ENCODE results near the gene ADM.
A peak's percentile ranks its signal among the peaks of the same experiment; 100 is the strongest.
"Not testable (repeated sequence)": the region's sequence is repeated elsewhere in the genome, so short reads cannot be mapped to it uniquely, and the experiment has no call there.

ADM gene, protein sequence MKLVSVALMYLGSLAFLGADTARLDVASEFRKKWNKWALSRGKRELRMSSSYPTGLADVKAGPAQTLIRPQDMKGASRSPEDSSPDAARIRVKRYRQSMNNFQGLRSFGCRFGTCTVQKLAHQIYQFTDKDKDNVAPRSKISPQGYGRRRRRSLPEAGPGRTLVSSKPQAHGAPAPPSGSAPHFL

DNA sequence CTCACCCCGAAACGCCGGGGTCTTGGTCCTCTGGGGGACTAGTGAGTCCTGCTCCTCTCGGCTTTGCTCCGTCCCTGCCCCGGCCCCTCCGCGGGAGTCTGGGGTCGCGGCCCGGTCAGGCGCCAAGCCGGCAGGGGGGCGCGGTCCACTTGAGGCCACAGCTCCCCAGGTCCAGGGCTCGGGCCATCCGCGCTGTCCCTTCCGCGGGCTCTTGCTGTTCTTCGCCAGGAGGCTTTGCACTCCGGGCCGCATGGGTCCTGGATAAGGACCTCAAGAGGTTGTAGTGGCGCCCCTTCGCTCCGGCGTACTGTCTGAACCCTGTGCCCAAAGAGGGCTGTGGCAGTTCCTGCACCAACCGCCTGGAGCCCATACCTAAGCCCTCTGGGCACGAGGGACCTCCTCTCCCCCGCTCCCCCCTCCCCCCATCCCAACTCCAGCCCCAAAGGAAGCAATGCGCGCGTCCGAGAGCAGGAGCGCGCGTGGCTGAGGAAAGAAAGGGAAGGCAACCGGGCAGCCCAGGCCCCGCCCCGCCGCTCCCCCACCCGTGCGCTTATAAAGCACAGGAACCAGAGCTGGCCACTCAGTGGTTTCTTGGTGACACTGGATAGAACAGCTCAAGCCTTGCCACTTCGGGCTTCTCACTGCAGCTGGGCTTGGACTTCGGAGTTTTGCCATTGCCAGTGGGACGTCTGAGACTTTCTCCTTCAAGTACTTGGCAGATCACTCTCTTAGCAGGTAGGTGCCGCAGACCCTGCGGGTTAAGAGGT lies at the start of gene ADM:
TSS of gene ADM (plus strand) at position 579 of the 767 bp plus-strand sequence. CDS start 628 bp downstream, outside the sequence.
- DNase-seq = peak; percentile 97

DNA sequence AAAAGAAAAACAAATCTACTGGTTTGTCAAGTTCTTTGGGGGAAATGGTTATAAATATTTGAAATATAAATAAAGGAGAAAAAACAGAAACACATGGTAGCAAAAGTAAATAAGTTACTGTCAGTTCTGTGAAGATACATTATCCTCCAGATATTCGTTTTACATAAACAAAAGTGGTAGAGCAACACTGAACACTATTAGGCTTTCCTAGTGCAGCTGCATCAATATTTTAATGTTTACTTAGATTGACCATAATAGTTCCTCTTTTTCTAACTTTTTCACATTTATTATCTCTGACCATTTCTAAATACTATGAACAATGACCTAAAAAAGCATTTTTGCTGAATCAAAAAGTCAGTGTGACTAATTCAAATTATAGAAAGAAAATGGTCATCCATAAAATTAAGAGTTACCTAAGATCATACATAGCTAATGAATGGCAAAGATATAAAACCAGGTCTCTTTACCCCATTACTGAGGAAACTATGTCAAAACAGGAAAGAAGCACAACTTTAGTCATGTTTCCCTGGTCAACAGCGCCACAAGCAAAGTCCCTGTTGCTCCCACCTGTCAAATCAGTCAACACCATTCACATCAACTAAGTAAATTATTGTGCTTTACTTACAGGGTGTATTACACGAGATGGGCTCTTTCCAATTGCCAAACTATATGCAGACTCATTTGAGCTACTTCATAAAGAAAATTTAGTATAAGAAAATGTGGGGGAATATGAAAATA lies 49.3 kb upstream of the ADM start:
- no peak for DNase-seq

DNA sequence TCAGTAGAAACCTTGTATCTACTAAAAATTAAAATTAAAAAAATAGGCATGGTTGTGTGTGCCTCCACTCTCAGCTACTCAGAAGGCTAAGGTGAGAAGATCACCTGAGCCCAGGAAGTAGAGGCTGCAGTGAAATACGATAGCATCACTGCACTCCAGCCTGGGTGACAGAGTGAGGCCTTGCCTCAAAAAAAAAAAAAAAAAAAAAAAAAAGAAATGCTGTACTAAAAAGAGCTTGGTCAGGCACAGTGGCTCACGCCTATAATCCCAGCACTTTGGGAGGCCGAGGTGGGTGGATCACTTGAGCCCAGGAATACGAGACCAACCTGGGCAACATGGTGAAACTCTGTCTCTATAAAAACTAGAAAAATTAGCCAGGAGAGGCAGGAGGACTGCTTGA lies 47.4 kb upstream of the ADM start:
- DNase-seq = no peak

DNA sequence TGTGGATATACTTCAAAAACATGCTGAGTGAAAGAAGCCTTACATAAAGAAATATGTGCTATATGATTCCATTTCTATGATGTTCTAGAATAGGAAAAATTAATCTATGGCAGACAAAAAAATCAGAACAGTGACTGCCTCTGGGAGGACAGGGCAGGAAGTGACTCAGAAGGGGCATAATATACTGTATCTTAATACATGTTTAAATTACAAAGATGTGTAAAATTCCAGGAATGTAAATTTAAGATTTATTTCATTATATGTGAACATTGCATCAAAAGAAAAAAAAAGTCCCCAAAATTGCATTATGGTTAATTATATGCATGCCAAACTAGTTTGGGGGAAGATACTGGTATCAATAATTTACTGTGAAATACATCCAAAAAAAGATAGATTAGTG lies 43.1 kb upstream of the ADM start:
- peak; percentile 73 for DNase-seq

DNA sequence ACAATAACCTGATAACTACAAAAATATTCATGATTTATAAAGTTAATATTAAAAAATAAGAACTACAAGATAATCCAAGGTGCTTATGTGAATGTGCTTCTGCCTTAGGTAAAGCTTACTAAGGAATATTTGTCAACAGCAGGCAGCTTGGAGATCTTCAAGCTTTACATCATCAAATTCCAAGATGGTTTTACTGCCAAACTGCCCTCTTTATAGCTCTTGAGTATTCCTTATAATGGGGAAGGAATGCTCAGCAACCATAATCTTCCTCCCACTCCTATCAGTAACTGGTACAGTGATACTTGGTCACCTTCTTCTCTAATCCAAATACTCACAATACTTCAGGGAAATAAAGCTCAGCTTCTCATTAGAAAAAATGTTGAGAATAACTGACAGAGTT lies 40.9 kb upstream of the ADM start:
- peak; percentile 84 for DNase-seq

DNA sequence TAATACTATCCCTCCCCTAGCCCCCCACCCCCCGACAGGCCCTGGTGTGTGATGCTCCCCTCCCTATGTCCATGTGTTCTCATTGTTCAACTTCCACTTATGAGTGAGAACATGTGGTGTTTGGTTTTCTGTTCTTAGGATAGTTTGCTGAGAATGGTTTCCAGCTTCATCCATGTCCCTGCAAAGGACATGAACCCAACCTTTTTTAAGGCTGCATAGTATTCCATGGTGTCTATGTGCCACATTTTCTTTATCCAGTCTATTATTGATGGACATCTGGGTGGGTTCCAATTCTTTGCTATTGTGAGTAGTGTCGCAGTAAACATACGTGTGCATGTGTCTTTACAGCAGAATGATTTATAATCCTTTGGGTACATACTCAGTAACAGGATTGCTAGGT lies 40.2 kb upstream of the ADM start:
- not testable (repeated sequence) for DNase-seq

DNA sequence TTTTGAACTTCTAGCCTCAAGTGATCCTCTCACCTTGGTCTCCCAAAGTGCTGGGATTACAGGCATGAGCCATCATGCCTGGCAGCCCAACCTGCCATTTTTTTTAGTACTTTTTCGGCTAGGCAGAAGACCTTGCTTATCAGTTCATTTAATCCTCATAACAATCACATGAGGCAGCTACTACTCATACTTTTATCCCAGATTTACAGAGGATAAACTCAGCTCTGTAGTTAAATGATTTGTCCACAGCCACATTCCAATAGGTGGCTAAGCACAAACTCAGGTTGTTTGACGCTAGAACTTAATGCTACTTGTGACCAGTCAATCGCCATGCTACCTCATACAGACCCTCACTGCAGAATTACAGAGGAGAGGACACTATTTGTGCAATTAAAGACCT lies 38.9 kb upstream of the ADM start:
- DNase-seq = peak; percentile 28

DNA sequence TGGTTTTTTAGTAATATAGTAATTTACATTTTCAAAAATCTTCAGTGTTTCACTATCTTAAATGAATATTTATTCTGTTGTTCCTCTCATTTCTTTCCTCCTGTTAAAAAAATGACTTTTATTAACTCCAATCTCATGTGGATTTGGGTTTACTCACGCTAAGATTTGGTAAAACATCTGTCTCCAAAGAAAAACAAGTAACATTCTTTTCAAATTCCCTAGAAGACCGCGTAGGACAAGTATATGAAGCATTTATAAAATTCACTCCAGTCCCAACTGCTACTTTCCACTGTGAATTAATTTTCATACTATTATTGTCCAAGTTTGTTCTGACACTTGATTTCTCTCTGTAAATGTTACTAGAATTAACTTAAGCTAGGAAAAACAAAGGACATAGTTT lies 37.1 kb upstream of the ADM start:
- DNase-seq = peak; percentile 48

DNA sequence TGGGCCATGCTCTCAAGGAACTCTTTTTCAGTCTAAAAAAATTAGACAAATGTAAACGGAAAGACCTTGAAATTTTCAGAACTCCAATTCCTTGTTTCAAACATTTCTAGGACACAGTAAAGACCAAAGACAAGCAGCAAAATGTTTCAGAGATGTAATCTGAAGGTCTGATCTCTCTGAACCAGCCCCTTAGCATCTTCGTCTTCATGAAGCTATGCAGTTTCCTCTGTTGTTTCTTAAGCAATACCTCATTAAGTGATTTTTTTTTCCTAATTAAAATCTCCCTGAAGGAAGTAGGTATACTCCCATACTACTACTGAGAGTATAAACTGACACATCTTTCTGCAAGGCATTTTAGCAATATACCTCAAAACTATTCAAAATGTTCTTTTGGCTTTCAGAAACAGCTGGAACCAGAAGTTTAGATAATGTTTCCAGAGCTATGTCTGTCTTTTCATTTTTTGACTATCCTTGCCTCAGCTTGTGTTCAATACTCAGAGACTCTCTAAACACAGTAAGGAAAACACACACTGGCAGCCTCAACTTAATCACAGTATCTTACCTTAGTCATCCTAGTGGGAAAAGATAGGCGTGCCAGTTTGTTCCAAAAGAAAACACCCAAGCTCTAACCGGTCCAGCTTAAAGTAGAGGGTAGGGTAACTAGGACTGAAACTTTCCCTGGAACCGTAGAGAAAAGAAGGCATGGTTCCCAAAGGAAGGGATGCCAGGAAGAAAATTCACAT lies 36.0 kb upstream of the ADM start:
- DNase-seq = peak; percentile 22

DNA sequence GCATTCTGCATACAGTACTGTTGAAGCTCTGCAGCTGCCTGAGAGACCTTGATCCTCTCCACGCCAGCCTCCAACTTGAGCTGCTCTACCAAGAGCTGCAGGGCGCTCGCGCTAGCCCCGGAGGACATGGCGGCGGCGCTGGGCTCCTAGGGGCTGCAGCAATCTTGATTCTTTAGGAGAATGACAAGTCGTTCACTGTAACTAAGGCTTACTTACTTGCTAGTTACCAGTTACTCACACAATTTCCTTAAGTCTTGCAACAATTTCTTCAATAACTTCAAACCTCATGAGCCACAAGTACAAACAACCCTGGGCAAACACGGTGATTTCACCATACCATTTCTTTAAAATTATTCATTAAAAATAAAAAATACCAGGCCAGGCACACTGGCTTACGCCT lies 32.7 kb upstream of the ADM start:
- DNase-seq = no peak

DNA sequence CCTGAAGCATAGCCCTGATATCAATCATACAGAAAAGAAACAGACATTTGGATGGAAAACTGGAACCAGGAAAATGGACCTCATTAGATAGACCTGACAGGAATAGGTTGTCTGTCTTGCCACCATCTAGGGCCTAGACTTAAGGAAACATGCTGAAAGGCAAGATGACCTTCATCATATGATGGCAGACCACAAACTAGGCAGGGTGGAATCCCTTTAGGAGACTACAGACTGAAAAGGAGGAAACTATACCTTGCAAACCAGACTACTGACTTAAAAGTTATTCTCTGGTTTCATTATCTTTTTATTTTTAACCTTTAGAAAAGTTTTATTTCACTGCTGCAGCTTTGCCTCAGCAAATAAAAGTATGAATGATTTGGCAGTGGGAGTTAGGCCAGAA lies 31.1 kb upstream of the ADM start:
- DNase-seq = no peak

DNA sequence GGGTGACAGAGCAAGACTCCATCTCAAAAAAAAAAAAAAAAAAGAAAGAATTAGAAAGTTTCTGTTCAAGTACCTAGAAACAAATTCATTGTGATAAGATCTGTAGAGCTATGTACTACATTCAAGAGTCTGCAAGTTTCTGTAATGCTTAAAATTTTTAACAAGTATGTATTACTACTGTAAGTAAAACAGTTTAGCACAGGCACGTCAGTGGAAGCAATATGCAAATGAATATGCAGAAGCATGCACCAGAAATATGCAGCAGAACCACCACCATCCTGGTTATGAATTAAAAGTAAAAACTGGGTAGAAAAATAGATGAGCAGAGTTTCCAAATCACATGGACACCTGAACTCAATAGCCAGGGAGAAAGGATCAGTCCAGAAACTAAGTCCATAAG lies 30.1 kb upstream of the ADM start:
- DNase-seq = peak; percentile 42

DNA sequence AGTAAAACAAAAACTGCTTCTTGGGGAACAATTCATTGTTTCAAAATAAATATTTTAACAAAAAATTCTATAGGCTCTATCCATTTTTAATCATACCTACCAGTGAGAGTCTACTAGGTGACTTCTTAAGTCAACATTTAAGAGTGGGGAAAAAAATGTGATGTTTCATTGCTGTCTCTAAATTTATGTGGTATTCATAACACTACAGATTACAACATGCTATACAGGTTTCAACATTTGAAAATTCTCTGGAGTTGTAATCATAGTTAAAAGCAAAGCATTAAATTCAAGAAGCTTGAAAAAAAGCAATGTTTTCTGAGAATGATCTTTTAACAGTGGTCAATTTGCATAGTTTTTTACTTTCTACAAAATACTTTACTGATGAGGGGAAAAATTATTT lies 29.2 kb upstream of the ADM start:
- DNase-seq = peak; percentile 45

DNA sequence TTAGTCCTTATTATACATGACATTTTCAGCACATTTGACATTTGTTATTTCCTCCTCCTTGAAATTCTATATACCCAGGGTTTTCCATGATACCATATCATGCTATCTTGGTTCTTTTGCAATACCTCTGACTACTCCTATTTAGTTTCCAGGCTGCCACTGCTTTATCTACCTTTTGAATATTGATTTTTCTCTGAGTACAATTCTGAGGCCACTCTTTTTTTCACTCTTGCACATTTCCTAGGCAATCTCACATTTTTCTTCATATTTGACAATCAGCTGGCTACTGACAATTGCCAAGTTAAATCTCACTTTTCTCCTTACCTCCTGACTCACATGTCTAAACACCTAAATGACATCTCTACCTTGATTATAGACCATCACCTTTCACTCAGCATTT lies 22.8 kb upstream of the ADM start:
- no peak for DNase-seq

DNA sequence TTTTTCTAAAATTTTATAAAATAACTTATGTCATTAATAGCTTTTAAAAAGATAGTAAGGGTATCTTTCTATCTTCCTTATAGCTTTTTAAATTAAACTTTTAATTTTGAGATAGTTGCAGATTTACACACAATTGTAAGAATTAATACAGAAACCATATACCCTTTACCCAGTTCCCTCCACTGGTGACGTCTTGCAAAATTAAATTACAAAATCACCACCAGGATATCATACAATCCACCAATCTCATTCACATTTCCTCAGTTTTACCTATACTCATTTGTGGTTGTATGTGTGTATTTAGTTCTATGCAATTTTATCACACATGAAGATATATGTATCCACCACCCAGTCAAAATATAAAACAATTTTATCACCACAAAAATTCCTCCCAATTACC lies 20.9 kb upstream of the ADM start:
- no peak for DNase-seq

DNA sequence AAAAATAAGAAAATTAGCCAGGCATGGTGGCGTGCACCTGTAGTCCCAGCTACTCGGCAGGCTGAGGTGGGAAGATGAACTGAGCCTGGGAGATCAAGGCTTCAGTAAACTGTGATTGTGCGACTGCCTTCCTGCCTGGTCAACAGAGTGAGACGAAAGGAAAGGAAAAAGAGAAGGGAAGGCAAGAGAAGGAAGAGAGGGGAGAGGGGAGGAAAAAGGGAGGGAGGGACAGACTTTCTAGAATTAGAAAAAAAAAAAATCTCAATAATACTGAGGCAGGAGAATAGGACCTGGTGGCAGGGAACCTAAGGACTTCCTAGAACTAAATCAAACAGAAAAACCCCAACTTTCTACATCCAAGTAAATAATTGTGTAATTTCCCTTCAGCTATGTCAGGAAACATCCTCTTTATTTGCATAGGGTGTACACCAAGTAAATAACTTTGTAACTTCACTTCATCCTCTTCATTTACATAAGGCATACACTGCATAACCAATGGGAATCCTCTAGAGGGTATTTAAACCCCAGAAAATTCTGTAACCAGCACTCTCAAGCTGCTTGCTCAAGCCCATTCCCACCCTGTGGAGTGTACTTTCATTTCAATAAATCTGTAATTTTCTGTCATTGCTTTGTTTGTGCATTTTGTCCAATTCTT lies 19.6 kb upstream of the ADM start:
- DNase-seq = no peak

DNA sequence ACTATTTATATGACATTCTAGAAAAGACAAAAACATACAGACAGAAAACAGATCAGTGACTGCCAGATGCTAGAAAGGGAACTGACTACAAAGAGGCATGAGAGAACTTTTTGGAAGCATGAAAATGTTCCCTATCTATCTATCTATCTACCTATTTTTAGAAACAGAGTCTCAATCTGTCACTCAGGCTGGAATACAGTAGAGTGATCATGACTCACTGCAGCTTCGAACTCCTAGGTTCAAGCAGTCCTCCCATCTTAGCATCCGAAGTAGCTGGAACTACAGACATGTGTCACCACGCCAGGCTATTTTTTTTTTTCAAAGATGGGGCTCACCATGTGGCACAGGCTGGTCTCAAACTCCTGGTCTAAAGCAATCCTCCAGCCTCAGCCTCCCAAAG lies 17.7 kb upstream of the ADM start:
- DNase-seq = peak; percentile 53

DNA sequence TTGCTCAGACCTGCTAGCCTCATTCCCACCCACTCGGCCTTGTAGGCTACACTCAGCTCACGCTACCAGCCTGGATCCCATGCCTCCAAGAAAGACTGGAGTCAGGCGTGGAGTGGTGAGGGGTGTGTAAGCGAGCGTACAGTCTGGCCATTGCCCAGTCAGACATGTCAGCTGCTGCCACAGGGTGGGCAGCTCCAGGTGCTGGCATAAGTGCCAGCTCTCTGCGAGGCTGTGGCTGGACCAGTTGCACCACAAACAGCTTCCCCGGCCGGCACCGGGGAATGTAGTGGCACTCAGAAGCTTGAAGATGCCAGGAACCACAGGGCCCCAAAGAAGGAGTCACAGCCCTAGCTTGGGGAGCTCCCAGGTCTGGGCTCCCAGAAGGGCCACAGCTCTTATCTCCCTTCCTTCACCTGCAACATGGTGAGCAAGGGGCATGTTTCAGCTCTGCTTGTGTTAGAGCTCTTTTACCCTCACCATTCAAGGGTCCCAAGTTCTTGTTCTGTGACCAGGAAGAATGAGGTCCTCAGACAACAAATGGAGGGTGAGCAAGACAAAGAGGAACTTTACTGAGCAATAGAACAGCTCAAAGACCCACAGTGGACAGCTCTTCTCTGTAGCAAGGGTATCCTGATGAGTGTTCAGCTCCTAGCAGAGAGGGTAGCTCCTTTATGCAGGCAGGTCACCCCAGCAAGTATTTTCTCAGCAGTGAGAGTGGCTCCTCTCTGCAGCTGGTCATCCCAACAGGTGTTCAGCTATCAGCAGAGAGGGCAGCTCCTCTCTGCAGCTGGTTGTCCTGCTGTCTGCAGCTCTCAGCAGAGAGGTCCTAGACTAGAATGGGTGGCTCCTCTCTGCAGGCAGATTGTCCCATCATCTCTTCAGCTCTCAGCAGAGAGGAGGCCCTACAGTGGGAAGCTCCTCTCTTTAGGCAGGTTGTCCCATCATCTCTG lies 16.8 kb upstream of the ADM start:
- no peak for DNase-seq

DNA sequence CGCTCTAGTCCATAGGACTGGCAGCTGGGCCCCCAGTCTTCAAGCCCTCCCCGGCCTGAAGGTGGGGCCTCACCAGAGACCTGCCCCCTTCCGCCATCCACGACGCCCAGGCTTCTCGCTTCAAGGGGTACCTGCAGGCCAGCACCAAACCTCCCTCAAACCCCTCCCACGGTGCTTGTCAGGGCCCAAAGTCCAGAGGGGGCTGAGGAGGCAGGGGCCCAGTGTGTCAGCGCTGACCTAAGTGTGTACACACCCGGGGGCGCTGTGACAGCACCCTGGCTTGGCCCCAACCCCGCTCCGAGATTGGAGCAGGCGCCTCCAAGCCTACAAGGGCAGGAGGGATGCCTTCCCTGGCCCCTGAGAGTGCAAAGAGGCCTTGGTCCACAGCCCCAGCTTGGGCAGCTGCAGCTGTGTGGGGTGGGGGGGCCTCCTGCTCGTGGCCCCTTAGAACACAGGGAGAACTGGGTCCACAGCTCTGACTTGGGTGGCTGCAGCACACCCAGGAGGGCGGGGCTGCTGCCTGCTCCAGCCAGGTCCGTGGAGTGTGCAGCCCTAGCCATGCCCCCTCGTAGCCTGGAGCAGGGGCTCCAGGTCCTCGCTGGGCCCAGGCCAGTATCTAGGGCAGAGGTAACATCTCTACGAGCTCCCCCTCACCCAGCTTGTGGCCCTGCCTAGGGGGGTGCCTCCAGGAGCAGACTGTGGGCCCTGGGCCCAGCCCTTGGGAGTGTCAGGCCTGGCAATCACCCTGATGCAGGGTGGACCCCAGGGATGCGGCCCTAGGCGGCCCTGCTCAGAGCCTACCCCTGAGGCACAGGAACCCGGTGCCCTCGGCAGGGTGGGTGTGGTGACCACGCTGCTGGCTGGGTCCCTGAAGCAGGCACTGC lies 15.8 kb upstream of the ADM start:
- no peak for DNase-seq

DNA sequence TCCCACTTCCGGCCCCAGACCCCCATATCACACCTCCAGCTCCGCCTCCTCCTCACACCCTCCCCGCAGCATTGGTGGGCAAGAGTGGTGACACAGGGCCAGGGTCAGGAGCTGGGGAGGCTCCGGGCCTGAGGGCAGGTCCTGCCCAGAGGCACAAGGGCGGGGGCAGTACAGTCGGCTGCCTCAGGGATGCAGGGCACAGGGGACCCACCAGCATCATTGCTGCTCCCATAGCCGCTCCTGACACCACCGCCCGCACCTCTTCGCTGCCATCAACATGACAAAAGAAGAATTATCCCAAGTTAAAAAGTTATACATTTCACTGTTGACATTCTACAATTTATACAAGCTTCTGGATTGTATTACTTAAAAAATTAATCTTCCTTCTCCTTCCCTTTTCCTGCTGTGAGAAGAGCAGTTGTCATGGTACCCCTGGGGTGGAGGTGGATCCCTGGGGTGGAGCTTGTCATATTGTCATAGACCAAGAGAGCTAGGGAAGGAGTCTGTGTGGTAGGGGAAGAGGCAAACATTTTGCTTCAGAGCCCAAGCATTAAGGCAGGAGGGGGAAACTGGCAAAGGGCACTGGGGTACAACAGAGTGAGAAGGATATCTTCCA lies 15.0 kb upstream of the ADM start:
- no peak for DNase-seq
